ENCODE data around the gene VTI1A. TPM values are rescaled to one million over a fixed set of nuclear protein-coding genes. Genes with fewer than 3 reads are reported as not detected.

Gene VTI1A
- total and polyA plus RNA-seq, 2 of the 4 experiments (the other 2 are of a cell fraction), result 9.7 to 24.9 TPM

DNA sequence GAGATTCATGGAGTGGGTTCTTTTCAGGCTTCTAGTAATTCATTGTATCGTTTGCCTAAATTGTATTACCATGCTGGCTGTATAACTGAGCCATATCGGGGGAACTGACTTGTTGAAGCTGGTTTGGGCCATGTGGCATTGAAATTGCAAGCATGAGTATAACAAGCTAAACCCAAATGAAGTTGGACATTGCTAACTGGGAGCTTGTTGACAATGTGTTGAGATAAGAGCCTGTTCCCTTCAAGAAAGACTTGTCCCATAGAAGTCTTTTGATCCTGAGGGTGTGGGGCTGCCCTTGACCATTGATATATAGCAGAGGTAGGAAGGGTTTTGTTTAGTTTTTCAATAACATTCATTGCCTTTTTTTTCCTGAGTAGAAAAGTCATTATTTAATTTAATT, 156.0 kb downstream of the VTI1A start:
- Histone ChIP-seq H4K91ac (ENCODE audit: insufficient read depth, low read depth, low read length) (no peak overlapping the region), H3K79me1 (ENCODE audit: low read depth in 1 of 2, low read length in 2 of 2) (0 out of 4 replicates have a peak, but pooled peaks cover 0 to 4% of the 10 kb centered on the region in 2 experiments), H3K9ac (ENCODE audit: low read depth, low read length) (no peak overlapping the region), H3K14ac (replicated peaks; ENCODE audit: low read depth, low read length) (no peak overlapping the region), H2AFZ (replicated peaks; ENCODE audit: low read length, poor library complexity) (no peak overlapping the region), H3K56ac (ENCODE audit: extremely low read depth, insufficient read depth, low read length) (no peak overlapping the region), H3K4me2 (ENCODE audit: low read depth, low read length) (no peak overlapping the region), H2AK5ac (ENCODE audit: low read depth, low read length) (no peak overlapping the region), H3K23ac (ENCODE audit: low read depth, low read length) (no peak overlapping the region), H2BK20ac (ENCODE audit: low read depth, low read length) (no peak overlapping the region), H3K4me3 (ENCODE audit: insufficient read depth, low read depth, low read length) (no peak overlapping the region), H3K9me1 (ENCODE audit: insufficient read depth, low read length) (no peaks in the 10 kb centered on the region), H4K20me1 (ENCODE audit: insufficient read depth, low read length) (no peaks in the 10 kb centered on the region; the same call in 1 of the 2 replicates), H2BK5ac (ENCODE audit: low read depth, low read length, poor library complexity, severe bottlenecking) (no peak overlapping the region), H3K18ac (ENCODE audit: low read depth, low read length) (no peak overlapping the region), H4K8ac (ENCODE audit: low read depth in 2 of 2, low read length in 2 of 2) (no peak overlapping the region), H2BK15ac (ENCODE audit: low read depth, low read length) (no peak overlapping the region), H3K4ac (ENCODE audit: low read depth, low read length) (no peak overlapping the region), H3K27ac (ENCODE audit: insufficient read depth, low read length) (no peak overlapping the region), H2AK9ac (replicated peaks; ENCODE audit: low read depth, low read length, poor library complexity) (no peak overlapping the region), H3K36me3 (ENCODE audit: control insufficient read depth, insufficient read depth, low read length) (no peaks in the 10 kb centered on the region), H3K9me3 (ENCODE audit: control insufficient read depth, insufficient read depth, low read length) (no peaks in the 10 kb centered on the region), H3K4me1 (ENCODE audit: control insufficient read depth, insufficient read depth, low read length) (no peaks in the 10 kb centered on the region), H3K27me3 (ENCODE audit: control insufficient read depth, insufficient read depth, low read length) (no peaks in the 10 kb centered on the region), H2BK120ac (ENCODE audit: low read depth, low read length) (no peak overlapping the region), H4K5ac (ENCODE audit: low read depth, low read length) (no peak overlapping the region)
- no CpG with 5 or more reads among the region's 2 CpGs for WGBS, 2 experiments (ENCODE audit: extremely low coverage in 2 of 2, insufficient read length in 1 of 2)
- TF ChIP-seq RFX5 (IDR thresholded peaks at IDR 0.05; ENCODE audit: low read depth, low read length) (no peak), RCOR1 (IDR thresholded peaks at IDR 0.05; ENCODE audit: insufficient replicate concordance, low read length) (no peak), CEBPB (IDR thresholded peaks at IDR 0.05; ENCODE audit: low read depth, low read length) (no peak), FOS (IDR thresholded peaks at IDR 0.05; ENCODE audit: low read depth, low read length) (no peak), SMC3 (IDR thresholded peaks at IDR 0.05; ENCODE audit: low read depth, low read length) (no peak), MAFK (IDR thresholded peaks at IDR 0.05; ENCODE audit: low read depth, low read length) (no peak), MXI1 (IDR thresholded peaks at IDR 0.05; ENCODE audit: borderline replicate concordance, low read depth, low read length) (no peak), POLR2A (IDR thresholded peaks at IDR 0.05; ENCODE audit: low read depth, low read length) (no peak), CHD1 (IDR thresholded peaks at IDR 0.05; ENCODE audit: low read depth, low read length) (no peak), BHLHE40 (IDR thresholded peaks at IDR 0.05; ENCODE audit: low read depth, low read length) (no peak)
- TF ChIP-seq, protein P1, sequence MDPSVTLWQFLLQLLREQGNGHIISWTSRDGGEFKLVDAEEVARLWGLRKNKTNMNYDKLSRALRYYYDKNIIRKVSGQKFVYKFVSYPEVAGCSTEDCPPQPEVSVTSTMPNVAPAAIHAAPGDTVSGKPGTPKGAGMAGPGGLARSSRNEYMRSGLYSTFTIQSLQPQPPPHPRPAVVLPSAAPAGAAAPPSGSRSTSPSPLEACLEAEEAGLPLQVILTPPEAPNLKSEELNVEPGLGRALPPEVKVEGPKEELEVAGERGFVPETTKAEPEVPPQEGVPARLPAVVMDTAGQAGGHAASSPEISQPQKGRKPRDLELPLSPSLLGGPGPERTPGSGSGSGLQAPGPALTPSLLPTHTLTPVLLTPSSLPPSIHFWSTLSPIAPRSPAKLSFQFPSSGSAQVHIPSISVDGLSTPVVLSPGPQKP (IDR thresholded peaks at IDR 0.05; ENCODE audit: borderline replicate concordance, low read depth, low read length), result no peak
- TF ChIP-seq, protein P2, sequence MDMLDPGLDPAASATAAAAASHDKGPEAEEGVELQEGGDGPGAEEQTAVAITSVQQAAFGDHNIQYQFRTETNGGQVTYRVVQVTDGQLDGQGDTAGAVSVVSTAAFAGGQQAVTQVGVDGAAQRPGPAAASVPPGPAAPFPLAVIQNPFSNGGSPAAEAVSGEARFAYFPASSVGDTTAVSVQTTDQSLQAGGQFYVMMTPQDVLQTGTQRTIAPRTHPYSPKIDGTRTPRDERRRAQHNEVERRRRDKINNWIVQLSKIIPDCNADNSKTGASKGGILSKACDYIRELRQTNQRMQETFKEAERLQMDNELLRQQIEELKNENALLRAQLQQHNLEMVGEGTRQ (IDR thresholded peaks at IDR 0.05; ENCODE audit: low read depth, low read length), result no peak
- in situ Hi-C loops (cut with MboI; ENCODE audit: low sequenced_read_pairs), result no loop called here
- ATAC-seq (ENCODE audit: low read depth) (no peak), DNase-seq (no peak)
- intact Hi-C loops (cut with micrococcal nuclease), result no loop called here
- dilution Hi-C loops (cut with HindIII; ENCODE audit: low sequenced_read_pairs, unreplicated experiment), result no loop called here
- POLR2A ChIA-PET (ENCODE audit: unreplicated experiment), result no interaction called here
- CTCF ChIA-PET, result interaction anchor here (1.0 to 1.3 kb wide), 2 partner anchors 10 to 45 kb away, joined by 3 to 5 read pairs; no protein-coding TSS in a partner anchor
- BruUV-seq (replicated peaks), result no TSS peak

Measured in IMR-90 (cell line).